ENCODE results near the gene PCBP3.
"Not testable (repeated sequence)": the region's sequence is repeated elsewhere in the genome, so short reads cannot be mapped to it uniquely, and the experiment has no call there.

Gene PCBP3

GRCh38 chr21:45940621-45941337 lies 297.3 kb downstream of the PCBP3 start:
- no peak for DNase-seq

DNA sequence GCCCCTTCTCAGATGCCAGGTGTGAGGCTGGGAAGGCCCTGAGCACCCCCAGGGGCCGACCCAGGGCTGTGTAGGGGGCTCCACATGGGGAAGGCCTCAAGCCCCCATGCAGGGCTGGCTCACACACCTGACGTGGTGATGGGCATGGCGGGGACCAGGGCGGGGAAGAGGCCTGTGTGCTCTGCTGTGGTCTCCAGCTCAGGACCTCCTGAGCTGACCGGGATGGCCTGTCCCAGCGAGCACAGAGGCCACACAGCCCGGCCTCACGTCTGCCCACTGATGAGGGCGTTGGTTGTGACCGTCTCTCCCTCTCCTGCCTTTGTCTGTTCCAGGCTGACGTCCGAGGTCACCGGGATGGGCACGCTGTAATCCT lies 297.8 kb downstream of the PCBP3 start:
- no peak for DNase-seq

DNA sequence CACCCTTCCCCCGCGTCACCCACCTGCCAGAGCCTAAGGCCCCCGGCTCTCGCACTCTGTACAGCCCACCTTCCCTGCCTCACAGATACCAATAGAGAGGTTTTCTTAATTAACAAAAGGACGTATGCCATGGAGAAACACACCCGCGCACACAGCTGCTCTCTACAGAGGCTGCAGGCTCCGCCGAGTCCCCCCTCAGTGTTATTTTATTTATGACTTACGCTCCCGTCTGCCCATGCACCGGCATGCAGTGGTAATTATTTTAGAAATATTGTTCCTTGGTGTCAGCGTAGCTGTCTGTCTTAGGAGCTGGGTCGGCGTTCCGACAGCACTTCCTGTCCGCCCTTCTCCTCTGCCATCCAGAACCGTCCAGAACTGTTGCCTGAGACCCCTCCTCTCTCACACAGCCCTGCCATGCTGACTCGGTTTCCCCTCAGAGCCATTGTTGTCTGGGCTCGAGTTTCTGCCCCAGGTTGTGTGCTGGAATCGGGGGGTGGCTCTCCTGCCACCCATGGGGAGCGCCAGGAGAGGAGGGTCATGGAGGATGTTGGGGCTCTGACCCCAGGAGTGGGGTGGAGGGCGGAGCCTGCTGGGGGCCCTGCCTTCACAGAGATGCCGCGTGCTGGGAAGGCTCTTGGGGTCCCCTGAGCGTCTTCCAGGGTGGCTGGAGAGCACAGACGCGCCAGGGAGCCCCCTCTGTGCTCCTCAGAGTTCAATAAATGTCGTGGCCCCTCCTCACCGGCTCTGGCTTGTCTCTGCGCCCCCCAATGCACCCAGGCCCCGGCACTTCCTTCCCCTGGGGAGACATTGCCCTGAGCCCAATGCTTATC lies 298.4 kb downstream of the PCBP3 start:
- no peak for DNase-seq

DNA sequence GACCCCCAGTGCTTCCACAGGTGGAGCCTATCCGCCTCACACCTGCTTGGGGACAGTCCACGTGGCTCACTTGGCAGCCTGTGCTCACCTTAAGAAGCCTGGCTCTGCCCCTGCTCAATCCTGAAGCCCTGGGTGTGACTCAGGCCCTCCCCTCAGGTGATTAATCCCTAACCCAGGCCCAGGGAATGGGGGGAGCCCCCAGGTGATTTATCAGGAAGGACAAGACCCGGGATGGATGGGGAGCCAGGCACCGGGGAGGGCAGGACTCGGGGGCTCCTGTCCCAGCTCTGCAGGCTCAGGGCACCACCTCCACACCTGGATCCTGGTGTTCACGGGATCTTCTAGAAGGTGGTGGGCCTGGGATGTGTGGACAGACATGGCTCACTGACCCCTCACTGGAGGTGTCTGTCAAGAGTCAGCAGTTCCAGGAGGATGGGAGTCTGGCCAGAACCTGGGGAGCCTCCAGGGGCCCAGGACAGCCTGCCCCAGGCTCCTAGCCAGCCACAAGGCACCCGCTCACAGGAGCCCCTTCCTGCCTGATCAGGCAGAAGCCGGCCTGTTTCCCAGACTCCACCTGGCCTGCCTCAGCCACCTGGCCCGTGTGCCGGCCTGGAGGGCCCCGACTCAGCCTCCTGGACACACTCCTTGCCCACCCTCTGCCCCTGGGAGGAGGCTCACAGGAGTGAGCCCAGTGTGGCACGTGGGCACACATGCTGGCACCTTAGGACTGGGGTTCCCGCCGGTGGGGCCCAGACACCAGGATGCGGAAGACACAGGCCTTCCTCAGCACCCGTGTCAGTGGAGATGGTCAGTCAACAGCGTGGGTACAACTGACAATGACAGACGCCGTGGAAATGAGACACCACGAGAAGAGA lies 299.5 kb downstream of the PCBP3 start:
- no peak for DNase-seq

GRCh38 chr21:45943630-45944540 lies 300.4 kb downstream of the PCBP3 start:
- DNase-seq, result no peak

GRCh38 chr21:45944601-45945000 lies 301.1 kb downstream of the PCBP3 start:
- DNase-seq, result no peak

GRCh38 chr21:45945066-45945867 lies 301.7 kb downstream of the PCBP3 start:
- DNase-seq, result no peak

DNA sequence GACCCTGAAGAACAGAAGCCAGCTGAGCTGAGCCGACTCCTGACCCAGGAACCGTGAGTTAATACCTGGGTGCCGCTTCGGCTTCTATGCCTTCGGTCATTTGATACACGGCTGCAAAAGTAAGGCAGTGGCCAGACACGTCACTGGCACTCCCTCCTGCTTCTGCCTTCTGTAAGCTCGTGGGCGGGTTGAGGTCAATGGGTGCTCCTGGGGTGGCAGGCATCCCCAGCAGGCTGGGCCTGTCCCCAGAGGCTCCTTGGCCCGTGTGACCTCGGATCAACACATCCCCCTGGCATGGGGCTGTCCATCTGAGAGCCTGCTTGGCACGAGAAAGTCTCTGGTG lies 302.3 kb downstream of the PCBP3 start:
- DNase-seq, result no peak

- DNase-seq, result no peak
Measured at GRCh38 chr21:45947296-45947695, 303.8 kb downstream of the PCBP3 start.

GRCh38 chr21:45947716-45948255 lies 304.3 kb downstream of the PCBP3 start:
- DNase-seq, result no peak

- no peak for DNase-seq
Measured at GRCh38 chr21:45948576-45949141, 305.1 kb downstream of the PCBP3 start.

DNA sequence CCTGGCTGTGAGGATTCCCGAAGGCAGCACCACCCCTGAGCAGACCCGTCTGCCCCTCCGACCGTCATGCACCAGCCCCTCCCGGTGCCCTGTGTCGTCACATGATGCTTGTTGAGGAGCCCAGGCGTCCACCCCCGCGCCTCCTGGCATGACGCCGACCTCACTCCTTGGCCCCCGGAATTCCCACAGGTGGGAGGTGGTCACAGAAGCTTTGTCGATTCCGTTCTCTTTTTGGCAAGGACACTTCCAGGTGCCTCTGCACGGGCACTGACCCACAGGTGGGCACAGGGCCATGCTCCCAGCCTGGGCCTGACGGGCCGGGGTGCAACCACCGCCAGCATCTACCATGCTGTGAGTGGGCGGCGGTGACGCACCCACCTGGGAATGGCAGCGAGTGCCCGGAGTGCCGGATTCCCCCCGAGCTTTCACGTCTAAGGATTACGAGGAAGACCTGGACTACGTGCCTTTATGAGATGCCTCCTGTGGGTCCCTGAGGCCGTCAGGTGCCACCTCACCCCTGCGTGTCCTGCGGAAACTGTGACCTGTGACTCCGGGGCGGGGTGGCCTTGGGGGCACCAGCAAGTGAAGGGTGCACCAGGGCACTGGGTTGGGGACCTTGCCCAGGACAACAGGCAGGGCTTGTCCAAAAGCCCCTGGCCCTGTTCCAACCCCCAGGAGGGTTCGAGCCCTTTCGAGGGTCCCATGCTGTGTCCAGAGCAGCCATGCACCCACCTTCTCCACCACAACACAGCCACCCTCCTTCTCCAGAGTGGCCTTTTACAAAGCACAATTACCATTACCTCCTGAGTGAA lies 306.6 kb downstream of the PCBP3 start:
- no peak for DNase-seq

DNA sequence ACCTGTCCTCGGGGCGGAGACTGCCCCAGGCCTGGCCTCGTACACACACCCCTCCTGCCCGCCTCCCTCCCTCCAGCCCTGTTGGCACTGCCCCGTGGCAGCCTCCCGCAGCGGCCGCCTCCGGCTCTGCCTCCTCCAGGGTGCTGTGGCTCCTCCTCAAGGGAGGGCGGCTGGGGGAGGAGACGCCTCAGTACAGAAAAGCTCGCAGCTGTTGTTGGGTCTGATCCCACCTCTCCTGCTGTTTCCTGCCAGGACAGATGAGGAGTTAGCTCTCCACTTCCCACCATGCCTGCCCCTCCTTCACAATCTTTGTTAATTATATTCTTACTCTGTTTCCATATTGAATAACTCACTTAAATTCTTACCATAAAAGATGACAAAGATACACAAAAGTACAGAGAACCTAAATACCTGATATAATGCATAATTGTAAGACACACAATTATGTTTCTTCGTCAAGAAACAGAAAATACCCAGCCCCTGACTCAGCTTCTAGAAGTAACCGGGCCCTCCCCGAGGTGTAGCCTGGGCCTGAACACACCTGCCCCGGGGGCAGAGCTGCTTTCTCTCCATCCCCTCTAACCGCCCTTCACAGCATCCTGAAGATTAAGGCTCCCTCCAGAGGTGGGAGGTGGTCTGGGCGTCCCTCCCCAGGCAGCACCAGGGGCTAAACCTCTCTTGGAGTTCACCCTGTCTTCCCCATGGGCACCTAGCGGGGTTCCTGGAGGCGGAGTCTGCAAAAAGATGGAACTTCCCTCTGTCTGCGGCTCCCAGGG lies 307.4 kb downstream of the PCBP3 start:
- DNase-seq, result no peak

- DNase-seq, result no peak
Measured at GRCh38 chr21:45951676-45952075, 308.2 kb downstream of the PCBP3 start.

GRCh38 chr21:45952527-45952926 lies 309.0 kb downstream of the PCBP3 start:
- not testable (repeated sequence) for DNase-seq

DNA sequence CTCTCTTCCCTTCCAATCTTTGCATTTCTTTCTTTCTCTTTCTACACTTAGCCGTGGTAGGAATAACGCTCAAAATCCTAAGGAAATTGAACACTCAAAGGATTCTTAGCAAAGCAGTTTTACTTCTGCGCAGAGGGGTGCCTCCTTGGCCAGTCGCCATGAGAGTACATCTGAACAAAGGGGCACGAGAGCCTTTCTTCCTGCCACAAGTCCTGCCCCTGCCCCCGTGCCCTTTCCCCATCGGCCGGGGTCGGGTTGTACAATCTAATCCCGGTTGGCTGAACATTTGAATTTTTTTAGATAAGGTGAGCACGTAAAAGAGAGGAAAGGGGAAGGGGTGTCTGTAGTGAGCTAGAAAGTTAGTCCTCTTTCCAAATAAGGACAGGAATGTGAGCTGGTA lies 309.4 kb downstream of the PCBP3 start:
- no peak for DNase-seq

DNA sequence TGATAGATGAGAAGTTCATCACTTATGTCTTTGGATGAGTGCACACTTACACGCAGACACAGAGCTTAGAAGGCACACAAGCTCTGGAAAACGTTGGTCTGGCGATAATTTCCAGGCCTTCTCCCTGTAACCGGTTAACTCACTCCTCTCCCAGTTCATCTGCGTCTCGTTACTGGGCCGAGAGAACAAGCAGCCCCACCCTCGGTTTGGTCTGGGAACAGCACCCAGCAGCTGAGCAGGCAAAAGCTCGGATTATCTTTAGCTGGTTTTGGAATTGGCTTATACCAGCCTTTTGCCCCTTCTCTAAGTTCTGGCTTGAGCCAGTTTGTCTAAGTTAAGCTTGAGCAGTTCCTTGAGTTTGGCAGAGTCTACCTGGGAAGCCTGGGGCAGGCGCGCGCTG lies 310.7 kb downstream of the PCBP3 start:
- DNase-seq, result no peak

GRCh38 chr21:45954921-45955320 lies 311.4 kb downstream of the PCBP3 start:
- no peak for DNase-seq

GRCh38 chr21:45957551-45957950 lies 314.0 kb downstream of the PCBP3 start:
- DNase-seq, result no peak
